Measurements from ENCODE around the gene SEMA4D.
"Not testable (repeated sequence)": the region's sequence is repeated elsewhere in the genome, so short reads cannot be mapped to it uniquely, and the experiment has no call there.

The SEMA4D gene

DNA sequence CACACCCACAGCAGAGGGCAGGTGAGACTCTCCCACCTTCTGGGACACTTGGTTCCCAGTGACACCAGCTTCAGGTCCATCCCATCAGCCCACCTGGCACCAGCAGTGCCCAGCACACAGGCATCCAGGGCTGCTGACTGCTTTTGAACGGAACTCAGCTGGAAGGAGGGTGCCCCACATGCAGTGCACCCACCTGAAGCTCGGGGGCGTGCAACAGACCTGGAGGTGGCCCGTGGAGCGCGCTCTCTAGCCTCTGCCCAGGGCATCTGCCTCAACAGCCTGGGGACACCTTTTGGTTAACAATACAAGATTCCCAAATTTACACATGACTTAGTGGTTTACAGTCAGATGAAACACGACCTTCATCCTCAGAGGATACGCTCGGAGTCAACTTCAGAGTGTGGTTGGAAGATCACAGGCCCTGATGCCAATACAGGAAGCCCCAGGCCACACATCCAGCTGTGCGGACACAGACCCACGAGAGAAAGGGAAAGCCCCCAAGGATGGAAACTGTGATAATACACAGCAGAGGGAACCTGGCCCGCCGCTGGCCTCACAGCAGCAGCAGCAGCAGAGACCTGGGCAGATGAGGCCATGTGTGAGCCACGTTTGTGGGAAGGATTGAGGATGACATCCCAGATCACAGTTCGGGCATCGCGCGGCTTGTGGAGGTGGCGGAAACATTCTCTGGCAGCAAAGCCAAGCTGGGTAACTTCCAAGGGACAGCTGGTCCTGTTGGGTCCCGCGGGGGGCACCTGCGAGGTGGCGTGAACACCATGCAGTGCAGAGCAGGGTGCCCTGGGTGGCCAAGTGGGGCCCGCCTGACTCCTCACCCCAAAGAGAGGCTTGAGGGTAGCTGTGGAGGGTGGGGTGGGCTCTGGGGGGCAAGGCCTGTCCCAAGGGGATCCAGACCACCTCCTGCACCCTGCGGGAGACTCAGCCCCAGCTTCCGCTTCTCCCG is 115.6 kb downstream of the SEMA4D start:
- no peak for DNase-seq

DNA sequence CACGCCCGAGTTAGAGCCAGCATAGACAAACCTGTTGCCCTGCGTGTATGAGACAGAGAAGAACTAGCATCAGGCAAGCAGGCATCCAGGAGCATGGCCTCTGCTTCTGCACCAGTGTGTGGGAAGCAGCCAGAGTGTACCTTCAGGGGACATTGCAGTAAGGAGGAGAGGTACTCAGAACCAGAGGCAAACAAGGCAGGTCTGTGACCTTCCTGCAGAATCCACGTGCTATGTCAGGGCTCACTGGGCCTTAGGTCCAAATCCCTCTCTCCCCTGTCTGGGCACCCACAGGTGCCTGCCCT is 116.7 kb downstream of the SEMA4D start:
- DNase-seq = no peak

DNA sequence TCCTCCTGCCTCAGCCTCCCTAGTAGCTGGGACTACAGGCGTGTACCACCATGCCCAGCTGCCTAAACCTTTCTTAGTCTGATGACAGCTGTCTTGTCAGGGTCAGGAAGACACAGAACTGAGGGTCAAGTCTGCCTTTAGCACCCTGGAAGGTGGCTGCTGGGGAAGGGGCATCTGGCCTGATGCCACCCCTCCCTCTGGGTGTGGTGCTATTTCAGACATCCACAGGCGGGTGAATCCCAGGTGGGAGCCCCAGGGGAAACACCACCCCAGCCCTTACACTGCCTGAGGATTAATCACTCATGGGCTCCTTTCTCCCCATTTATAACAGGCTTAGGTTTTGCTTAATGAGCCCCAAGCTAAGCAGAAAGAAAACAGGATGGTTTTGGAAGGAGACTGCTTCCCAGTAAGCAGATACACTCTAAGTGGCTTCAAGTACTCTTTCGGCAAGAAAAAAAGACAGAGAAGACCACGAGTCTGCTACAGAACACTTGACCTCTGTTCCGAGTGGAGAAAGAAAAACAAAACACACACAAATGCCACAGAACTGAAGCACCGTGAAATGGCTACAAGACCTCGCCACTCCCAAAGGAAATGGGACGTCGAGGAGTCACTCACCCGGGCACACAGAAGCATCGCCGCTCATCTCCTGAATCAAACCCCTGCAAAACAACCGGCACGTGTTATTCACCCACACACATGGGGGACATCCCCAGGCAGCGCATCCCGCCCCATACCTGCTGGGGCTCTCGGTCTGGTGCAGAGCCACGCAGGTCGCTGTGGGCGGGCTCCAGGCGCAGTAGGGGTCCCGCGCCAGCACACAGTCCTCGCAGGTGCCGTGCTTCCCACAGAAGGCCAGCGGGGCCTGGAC is 117.2 kb downstream of the SEMA4D start:
- DNase-seq = no peak

DNA sequence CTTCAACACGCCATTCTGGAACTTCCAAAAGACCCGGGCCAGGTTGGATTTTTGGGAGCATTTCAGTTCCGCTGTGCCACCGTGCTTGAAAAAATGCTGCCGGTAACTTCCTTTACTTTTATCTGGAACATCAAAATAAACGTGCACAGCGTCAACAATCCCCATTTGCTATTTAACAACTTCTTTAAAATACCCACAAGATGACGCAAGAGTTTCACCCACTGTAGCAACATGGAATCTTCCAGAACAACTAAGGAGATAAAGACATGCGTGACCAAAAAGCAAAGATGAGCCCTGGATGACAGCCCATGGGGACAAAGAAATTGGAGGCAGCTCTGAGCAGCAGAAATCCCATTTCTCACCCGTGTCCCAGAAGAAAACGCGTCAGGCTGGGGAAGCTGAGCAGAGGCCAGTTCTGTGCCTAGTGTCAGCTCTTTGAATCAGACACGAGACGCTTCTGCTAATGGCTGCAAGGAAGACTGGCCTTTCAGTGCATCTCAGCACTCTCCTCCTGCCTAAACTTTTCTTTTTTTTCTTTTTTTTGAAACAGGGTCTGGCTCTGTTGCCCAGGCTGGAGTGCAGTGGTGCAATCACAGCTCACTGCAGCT is 118.3 kb downstream of the SEMA4D start:
- DNase-seq = no peak

DNA sequence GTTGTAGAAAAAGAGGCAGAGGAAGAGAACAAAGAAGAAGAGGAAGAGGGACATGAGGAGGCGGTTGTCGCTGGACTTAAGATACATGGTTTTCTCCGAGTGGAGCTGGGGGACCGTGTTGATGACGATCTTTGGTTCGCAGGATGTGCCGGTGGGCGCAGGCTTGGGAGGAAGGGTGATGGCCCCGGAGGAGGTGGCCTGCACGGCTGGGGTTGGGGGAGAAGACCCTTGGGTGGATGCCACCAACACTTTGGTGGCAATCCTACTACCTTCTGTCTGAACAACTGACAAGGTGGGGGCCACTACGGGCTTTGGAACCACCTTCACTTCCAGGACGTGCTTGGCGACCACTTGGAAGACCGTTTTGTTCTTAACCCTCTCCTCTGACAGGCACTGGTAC is 118.9 kb downstream of the SEMA4D start:
- no peak for DNase-seq

DNA sequence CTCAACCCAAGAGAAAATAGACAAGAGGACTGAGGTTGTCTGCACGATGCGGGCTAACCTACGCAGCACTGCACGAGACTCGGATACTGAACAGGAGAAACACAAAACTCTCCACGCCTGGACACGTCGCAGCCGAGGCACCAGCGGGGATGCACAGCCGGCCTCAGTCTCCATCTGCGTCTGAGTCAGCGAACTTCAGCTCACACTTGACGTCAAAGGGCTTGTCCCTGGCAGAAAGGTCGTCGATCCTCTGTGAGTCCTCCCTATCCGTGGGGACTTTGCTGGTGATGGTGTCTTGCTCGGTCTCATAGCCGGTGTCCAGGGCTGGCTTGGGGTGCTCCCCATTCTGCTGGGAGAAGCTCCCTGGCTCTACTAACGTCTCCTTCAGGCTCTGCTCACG is 119.4 kb downstream of the SEMA4D start:
- no peak for DNase-seq

DNA sequence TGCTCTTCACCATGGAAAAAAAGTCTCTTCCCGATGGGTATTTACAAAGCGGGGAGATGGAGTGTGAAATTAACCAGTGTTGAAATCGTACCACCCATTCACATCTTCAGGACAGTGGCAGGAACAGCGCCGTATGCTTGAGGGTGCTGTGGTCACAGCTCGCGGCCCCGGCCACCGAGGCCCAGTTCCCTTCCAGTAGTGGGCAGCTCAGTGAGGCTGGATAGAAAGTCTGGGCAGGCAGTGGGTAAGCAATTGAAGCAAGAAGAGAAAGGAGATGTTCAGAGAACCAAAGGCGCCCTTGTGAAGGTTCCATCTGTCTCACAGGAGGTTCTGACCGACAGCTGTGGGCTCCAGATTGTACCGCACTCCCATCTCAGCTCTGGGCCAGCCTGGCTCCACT is 120.5 kb downstream of the SEMA4D start:
- no peak for DNase-seq

DNA sequence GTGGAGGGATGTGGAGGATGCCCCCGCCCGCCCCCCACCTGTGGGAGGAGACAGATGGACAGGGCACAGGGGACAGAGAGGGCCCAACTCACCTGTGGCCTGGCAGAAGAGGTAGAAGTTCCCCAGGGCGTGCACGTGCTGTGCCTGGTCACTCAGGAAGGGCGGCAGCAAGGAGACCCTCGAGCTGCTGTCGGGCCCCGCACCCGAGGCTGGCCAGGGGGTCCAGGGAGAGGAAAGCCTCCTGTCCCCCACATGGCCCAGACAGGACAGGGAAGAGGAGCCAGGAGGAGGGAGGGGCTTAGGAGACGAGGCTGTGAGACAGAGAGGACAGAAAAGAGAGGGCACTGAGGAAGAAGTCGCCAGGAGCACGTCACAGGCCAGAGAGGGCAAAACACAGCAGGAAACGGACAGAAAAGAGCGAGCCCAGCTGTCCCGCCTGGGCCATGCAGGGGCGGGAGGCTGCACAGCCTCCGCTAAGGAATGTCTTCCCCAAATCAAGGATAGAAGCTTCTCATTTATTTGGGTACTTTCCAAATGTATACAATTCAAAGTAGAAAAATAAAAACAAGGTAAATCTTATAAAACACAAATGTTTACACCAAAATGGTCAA is 121.1 kb downstream of the SEMA4D start:
- DNase-seq = no peak

DNA sequence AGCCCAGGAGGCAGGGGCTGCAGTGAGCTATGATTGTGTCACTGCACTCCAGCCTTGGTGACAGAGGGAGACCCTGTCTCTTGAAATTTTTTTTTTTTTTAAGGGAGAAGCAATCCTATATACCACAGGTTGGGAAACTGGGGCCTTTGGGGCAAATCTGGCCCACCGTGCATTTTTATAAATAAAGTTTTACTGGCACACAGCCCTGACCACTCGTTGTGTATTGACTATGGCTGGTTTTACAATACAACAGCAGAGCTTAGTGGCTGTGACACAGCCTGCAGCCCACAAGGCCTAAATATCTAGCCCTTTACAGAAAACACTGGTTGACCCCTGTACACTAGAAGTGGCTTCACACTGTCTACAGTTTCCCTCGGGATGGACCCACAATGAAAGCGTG is 121.6 kb downstream of the SEMA4D start:
- DNase-seq = no peak

DNA sequence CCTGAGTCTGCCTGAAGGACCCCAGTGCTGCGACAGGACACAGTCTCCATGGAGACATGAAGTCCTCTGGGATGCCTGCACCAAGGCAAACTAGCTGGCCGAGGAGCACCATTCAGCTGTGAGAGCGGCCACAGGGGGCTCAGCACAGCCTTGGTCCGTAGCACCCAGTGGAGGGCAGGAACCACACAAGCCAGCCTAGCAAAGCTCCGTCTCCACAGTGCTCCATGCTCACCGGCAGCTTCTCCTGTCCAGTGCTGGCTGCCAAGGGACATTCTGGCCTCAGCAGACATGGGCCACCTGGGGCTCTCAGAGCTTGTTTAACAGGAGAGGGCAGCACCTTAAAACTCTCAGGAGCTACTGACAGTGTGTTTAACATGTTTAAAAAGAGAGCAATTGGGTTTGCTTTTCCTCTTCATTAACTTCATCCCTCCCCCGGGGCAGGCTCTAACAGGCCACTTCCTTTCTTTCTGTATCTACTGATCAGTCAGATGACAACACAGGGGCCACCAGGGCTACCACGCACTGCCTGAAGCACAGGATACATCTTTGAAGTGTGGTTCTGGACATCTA is 122.6 kb downstream of the SEMA4D start:
- no peak for DNase-seq

DNA sequence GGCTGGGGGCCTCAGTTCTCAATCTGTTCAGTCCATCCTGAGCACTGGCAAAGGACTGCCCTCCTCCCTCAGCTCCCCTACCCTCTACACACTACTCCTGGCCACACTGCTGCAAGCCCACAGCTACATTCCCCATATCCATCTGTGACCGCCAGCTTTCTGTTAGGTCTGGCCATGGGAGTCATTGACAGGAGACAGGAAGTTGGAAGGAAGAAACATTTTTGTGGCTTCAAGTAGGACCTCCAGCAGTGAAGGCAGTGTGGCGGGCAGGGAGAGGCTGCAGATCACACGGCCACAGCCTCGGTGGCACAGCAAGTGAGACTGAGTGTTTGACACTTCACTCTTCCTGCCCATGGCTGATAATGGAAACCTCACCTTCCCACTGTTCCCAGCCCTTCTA is 123.7 kb downstream of the SEMA4D start:
- no peak for DNase-seq

DNA sequence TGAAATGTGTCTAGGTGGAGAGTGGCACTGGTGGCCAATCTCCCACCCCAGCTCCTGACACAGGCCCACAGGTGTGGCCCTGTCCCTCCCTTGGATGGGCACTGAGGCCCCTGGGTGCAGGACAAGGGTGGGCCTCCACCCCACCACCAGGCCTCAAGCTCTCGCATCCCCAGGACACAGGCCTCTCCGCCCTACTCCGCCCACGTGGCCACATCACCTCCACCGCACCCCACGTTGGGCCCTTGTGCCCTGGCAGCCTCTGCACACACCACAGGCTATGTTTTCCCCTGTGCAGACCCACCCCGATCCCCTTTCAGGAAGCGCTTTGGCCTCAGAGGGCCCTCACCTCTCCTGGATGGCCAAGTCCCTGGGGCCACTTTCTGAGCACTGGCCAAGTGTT is 124.9 kb downstream of the SEMA4D start:
- DNase-seq = no peak

DNA sequence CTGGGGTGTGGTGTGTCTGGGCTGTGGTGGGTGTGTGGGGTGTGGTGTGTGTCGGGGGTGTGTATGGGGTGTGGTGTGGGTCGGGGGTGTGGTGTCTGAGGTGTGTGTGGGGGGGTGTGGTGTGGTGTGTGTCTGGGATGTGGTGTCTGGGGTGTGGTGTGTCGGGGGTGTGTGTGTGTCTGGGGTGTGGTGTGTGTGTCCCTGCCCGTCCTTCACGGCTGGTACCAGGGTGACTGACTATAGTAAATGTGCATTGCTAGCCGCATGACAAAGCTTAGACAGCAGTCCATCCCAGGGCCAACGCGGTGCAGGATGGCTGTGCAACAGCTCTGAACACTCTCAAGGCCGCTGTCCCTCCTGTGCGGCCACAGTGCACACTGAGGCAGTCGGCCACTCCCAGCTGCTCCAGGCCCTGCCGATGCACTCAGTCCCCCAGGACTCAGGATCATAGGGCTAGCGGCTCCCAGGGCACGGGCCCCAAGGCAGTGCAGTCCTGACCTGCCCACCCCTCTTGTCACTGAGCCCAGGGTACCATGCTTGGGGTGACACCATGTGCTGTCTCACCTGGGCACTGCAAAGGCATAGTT is 125.6 kb downstream of the SEMA4D start:
- DNase-seq = no peak

DNA sequence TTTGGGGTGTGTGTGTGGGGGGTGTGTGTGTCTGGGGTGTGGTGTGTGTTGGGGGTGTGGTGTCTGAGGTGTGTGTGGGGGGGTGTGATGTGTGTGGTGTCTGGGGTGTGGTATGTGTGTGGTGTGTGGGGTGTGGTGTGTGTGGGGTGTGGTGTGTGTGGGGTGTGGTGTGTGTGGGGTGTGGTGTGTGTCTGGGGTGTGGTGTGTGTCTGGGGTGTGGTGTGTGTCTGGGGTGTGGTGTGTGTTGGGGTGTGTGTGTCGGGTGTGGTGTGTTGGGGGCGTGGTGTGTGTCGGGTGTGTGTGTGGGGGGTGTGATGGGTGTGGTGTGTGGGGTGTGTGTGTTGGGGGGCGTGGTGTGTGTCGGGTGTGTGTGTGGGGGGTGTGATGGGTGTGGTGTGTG is 126.1 kb downstream of the SEMA4D start:
- not testable (repeated sequence) for DNase-seq

DNA sequence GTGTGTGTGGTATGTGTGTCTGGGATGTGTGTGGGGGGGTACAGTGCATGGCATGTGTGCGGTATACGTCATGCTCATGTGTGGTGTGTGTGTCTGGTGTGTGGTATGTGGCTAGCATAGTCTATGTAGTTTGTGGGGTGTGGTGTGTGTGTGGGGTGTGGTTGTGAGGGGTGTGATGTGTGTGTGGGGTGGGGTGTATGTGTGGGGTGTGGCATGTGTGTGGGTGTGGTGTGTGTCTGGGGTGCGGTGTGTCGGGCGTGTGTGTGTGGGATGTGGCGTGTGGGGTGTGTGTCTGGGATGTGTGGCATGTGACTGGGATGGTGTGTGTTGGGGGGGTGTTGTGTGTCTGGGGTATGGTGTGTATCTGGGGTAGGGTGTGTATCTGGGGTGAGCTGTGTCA is 127.3 kb downstream of the SEMA4D start:
- no peak for DNase-seq

DNA sequence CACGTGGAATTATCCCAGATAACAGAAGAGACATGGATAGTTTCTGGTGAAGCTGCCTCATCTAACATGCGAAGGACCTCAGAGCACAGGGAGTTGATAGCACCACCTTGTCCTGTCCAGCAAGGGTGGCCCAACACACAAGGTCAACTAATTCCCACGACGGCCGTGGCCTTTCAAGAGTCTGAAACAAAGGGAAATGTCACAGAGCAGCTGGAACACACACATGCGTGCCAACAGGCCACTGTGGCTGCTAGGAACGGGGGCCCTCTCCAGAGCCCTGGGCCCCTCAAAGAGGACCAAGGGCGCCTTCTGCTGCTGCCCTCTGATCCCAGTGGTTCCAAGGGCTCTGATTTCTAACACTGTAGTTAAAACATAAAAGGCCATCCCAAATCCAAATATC is 128.9 kb downstream of the SEMA4D start:
- no peak for DNase-seq

DNA sequence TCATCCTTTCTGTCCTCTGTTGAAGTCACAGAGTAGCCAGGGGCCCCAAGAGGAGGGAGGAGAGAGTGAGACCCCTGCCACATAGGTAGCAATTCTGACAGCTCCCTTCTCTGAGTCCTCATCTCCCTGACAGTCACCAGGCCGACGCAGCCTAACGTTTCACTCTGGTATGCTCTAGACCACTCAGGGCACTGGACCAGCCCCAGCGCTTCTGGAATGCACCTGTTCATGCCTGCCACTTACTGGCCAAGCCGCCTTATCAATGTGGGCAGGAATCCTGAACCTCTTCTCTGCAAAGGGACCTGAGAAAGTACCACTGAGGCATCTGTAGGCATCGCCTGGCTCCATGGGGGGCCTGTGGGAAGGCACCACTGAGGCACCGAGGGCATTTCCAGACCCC is 129.4 kb downstream of the SEMA4D start:
- DNase-seq = no peak

DNA sequence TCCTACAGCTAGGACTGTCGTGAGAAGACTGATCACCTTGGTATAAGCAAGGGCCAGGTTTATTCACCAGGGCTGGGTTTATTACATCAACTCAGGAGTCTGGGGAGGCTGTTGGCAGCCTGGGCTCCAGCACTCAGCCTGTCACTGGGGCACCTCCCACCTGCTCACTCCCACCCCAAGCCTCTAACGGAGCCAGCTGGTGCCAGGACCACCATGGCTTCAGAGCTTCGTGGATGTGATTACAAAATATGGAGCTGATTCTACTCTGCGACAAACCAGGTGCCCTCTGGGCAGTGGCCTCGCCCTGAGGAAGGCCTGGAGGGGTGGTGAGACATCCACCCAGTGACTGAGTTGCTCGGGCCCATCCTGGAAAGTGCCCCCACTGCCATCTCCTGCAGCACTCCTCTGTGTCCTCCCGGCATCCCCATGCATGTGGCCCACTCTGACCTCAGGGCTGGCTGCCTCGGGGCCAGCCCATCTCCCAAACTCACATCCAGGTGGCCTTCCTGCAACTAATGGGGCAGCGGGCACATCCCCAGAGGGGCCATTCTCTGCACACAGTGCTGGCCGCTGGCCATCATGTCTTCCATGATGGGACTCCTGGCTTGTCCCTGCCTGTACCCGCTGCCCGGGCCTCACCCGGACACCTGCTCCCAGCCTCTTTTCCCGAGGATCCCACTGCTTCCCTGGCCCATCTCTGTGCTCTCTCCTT is 130.0 kb downstream of the SEMA4D start:
- DNase-seq = no peak

DNA sequence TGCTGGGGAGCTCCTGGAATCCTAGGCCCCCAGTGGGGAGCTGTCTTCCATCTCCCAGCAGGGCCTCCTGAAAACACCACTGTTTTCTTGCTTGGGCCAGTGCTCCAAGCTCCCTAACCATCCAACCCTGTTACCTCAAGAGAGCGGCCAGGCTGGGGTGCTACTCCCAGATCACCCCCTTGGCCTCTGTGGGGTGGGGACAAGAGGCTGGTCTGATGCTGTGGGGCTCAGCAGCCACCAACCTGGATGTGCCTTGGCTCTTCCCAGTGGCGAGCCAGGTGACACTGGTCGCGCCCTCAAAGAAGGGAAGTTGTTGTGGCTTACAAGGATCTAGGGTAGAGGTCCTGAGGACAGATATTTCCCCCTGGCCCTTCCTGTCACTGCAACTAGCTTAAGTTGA is 130.6 kb downstream of the SEMA4D start:
- no peak for DNase-seq

DNA sequence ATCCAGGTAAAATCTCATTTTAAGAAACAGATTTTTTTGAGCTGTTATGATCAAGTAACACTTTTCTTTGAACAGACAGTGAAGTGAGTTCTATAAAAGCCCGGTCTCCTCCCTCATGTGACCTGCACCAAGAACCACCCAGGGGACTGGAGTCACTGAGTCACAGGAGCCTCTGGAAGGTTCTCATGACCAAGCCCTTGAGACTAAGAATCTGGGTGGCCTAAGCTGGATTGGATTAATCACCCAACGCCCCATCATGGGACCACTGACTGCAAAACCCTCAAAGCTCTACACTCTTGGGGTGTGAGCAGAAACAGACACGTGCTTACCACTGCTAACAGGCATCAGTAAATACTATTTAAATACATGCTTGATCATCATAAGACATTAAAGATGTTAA is 131.2 kb downstream of the SEMA4D start:
- no peak for DNase-seq

DNA sequence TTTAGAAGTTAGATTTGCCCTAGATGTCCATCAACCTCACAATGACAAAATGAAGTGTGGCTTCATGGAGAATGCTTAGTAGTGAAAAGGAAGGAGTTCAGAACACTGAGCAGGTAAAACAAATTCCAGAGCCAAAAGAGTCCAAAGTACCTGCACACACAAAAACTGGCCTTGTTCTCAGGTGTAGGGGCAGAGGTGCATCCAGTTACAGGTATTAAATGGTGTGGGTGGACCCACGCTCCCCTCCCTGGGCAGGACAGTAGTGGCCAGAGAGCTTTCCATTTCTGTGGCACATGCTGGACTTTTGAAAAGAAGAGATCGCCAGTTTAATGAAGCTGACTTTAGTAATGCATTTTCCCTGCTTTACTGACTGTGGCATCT is 132.4 kb downstream of the SEMA4D start:
- DNase-seq = no peak
